ENCODE measurements around the gene C1QL1. TPM values are rescaled to one million over a fixed set of nuclear protein-coding genes. Genes with fewer than 3 reads are reported as not detected.

Gene C1QL1
- total and polyA plus RNA-seq, 9 donors, result 0.20 to 6.0 (median 0.87) TPM; not detected in 3

GRCh38 chr17:44920565-44920940 is 47.5 kb downstream of the C1QL1 start:
- Histone ChIP-seq H3K9me3 (no peaks in the 10 kb centered on the region), H3K4me3 (no peak overlapping the region), H3K4me1 (ENCODE audit: insufficient read depth) (no peaks in the 10 kb centered on the region), H3K36me3 (no peaks in the 10 kb centered on the region), H3K27me3 (no peaks in the 10 kb centered on the region), H3K27ac (no peak overlapping the region)
- peak in 2 of 5 donors; percentile 20 to 32 for DNase-seq
- intact Hi-C loops (cut with DNase I), result loop anchor here (2.0 to 10.0 kb wide), 7 partner anchors 100 to 277 kb away; partner anchors contain the start of gene PLCD3 (in 1 of the 4)
- no peak for TF ChIP-seq POLR2A (IDR thresholded peaks at IDR 0.05)
- no peak for TF ChIP-seq EP300 (IDR thresholded peaks at IDR 0.05)
- no peak for TF ChIP-seq CTCF (IDR thresholded peaks at IDR 0.05)
- WGBS, 3 donors, result 74 to 81% (median 78%) methylated on average over 7 of the region's 7 CpGs

- 11 to 14% (median 12%) methylated on average over 8 to 9 of the region's 9 CpGs for WGBS, 3 donors
- no peak overlapping the region for H3K27ac ChIP-seq
- intact Hi-C loops (cut with DNase I), result loop anchor here (2.0 to 10.0 kb wide), 10 partner anchors 101 to 285 kb away; partner anchors contain the start of gene PLCD3 (in 1 of the 4)
Observed at GRCh38 chr17:44919885-44920564, 48.1 kb downstream of the C1QL1 start.

GRCh38 chr17:44919411-44919810 is 48.7 kb downstream of the C1QL1 start:
- DNase-seq, result peak in 1 of 5 donors; percentile 16
- Histone ChIP-seq H3K9me3 (no peaks in the 10 kb centered on the region), H3K27me3 (no peaks in the 10 kb centered on the region), H3K4me3 (no peak overlapping the region), H3K36me3 (no peaks in the 10 kb centered on the region), H3K27ac (no peak overlapping the region), H3K4me1 (ENCODE audit: insufficient read depth) (no peaks in the 10 kb centered on the region)
- 60 to 74% (median 70%) methylated on average over 2 of the region's 2 CpGs for WGBS, 3 donors
- intact Hi-C loops (cut with DNase I), result loop anchor here in 2 of 4 donors (10.0 kb wide), 3 partner anchors 175 to 285 kb away; no protein-coding TSS in a partner anchor
- no peak for TF ChIP-seq POLR2A (IDR thresholded peaks at IDR 0.05)
- no peak for TF ChIP-seq CTCF (IDR thresholded peaks at IDR 0.05)
- no peak for TF ChIP-seq EP300 (IDR thresholded peaks at IDR 0.05)

More at GRCh38 chr17:44919885-44920564, 48.1 kb downstream of the C1QL1 start:
- TF ChIP-seq EP300 (IDR thresholded peaks at IDR 0.05), result no peak
- peak; percentile 52 to 91 (median 84) for TF ChIP-seq CTCF (IDR thresholded peaks at IDR 0.05)
- TF ChIP-seq POLR2A (IDR thresholded peaks at IDR 0.05), result no peak
- Histone ChIP-seq H3K4me3 (no peak overlapping the region), H3K9me3 (no peaks in the 10 kb centered on the region), H3K27me3 (no peaks in the 10 kb centered on the region), H3K36me3 (no peaks in the 10 kb centered on the region), H3K4me1 (ENCODE audit: insufficient read depth) (no peaks in the 10 kb centered on the region)
- DNase-seq, result peak; percentile 77 to 86 (median 84)

GRCh38 chr17:44918006-44918405 is 50.1 kb downstream of the C1QL1 start:
- H3K27ac ChIP-seq, result no peak overlapping the region
- no peak for TF ChIP-seq CTCF (IDR thresholded peaks at IDR 0.05)
- no peak for TF ChIP-seq EP300 (IDR thresholded peaks at IDR 0.05)
- no peak for TF ChIP-seq POLR2A (IDR thresholded peaks at IDR 0.05)
- H3K4me1 ChIP-seq (ENCODE audit: insufficient read depth), result no peaks in the 10 kb centered on the region
- no peaks in the 10 kb centered on the region for H3K36me3 ChIP-seq
- no peak for DNase-seq
- no peaks in the 10 kb centered on the region for H3K27me3 ChIP-seq
- no peaks in the 10 kb centered on the region for H3K9me3 ChIP-seq
- WGBS, 3 donors, result 92 to 98% (median 96%) methylated on average over 2 of the region's 2 CpGs
- intact Hi-C loops (cut with DNase I), result loop anchor here in 2 of 4 donors (10.0 kb wide), 3 partner anchors 177 to 287 kb away; no protein-coding TSS in a partner anchor
- no peak overlapping the region for H3K4me3 ChIP-seq

Measured in ovary (tissue), 9 donors.